ENCODE measurements around the gene CISD3. TPM values are rescaled to one million over a fixed set of nuclear protein-coding genes. Genes with fewer than 3 reads are reported as not detected.

The CISD3 gene
- total RNA-seq, 1 donor from 2014 or later: 5.9 TPM

GRCh38 chr17:38709864-38710603 lies 20.1 kb upstream of the CISD3 start:
- no peak for DNase-seq (ENCODE audit: low spot score, unreplicated experiment)
- H3K36me3 Mint-ChIP-seq (ENCODE audit: insufficient read depth): peaks cover 18% of the 10 kb centered on the region
- TF ChIP-seq CTCF (IDR thresholded peaks at IDR 0.05; ENCODE audit: unreplicated experiment): no peak
- H3K4me1 Mint-ChIP-seq (ENCODE audit: low read depth): peaks cover 26% of the 10 kb centered on the region
- no peaks in the 10 kb centered on the region for H3K9me3 Mint-ChIP-seq (ENCODE audit: low read depth)
- H3K27me3 Mint-ChIP-seq: no peaks in the 10 kb centered on the region
- H3K27ac Mint-ChIP-seq: no peak overlapping the region
- no peak overlapping the region for H3K4me3 Mint-ChIP-seq (ENCODE audit: low read depth)

- H3K4me3 Mint-ChIP-seq (ENCODE audit: low read depth): no peak overlapping the region
- H3K27ac Mint-ChIP-seq: no peak overlapping the region
- peaks cover 18% of the 10 kb centered on the region for H3K36me3 Mint-ChIP-seq (ENCODE audit: insufficient read depth)
- H3K27me3 Mint-ChIP-seq: no peaks in the 10 kb centered on the region
- no peaks in the 10 kb centered on the region for H3K9me3 Mint-ChIP-seq (ENCODE audit: low read depth)
- TF ChIP-seq CTCF (IDR thresholded peaks at IDR 0.05; ENCODE audit: unreplicated experiment): no peak
- no peak for DNase-seq (ENCODE audit: low spot score, unreplicated experiment)
- H3K4me1 Mint-ChIP-seq (ENCODE audit: low read depth): peaks cover 26% of the 10 kb centered on the region
Observed at GRCh38 chr17:38710604-38710962, 19.6 kb upstream of the CISD3 start.

GRCh38 chr17:38710985-38711384 lies 19.2 kb upstream of the CISD3 start:
- H3K27me3 Mint-ChIP-seq: no peaks in the 10 kb centered on the region

GRCh38 chr17:38711792-38712571 lies 18.2 kb upstream of the CISD3 start:
- no peaks in the 10 kb centered on the region for H3K9me3 Mint-ChIP-seq (ENCODE audit: low read depth)
- no peak for TF ChIP-seq CTCF (IDR thresholded peaks at IDR 0.05; ENCODE audit: unreplicated experiment)
- H3K27ac Mint-ChIP-seq: no peak overlapping the region
- H3K27me3 Mint-ChIP-seq: no peaks in the 10 kb centered on the region
- no peak overlapping the region for H3K4me3 Mint-ChIP-seq (ENCODE audit: low read depth)
- H3K4me1 Mint-ChIP-seq (ENCODE audit: low read depth): peaks cover 20% of the 10 kb centered on the region
- H3K36me3 Mint-ChIP-seq (ENCODE audit: insufficient read depth): peaks cover 22% of the 10 kb centered on the region
- DNase-seq (ENCODE audit: low spot score, unreplicated experiment): no peak

More at GRCh38 chr17:38710985-38711384, 19.2 kb upstream of the CISD3 start:
- TF ChIP-seq CTCF (IDR thresholded peaks at IDR 0.05; ENCODE audit: unreplicated experiment): no peak
- H3K36me3 Mint-ChIP-seq (ENCODE audit: insufficient read depth): peaks cover 20% of the 10 kb centered on the region
- no peak overlapping the region for H3K4me3 Mint-ChIP-seq (ENCODE audit: low read depth)
- H3K27ac Mint-ChIP-seq: peak overlapping the region; percentile 85
- no peaks in the 10 kb centered on the region for H3K9me3 Mint-ChIP-seq (ENCODE audit: low read depth)
- DNase-seq (ENCODE audit: low spot score, unreplicated experiment): no peak
- H3K4me1 Mint-ChIP-seq (ENCODE audit: low read depth): peaks cover 25% of the 10 kb centered on the region

GRCh38 chr17:38712593-38712992 lies 17.5 kb upstream of the CISD3 start:
- peaks cover 17% of the 10 kb centered on the region for H3K4me1 Mint-ChIP-seq (ENCODE audit: low read depth)
- H3K4me3 Mint-ChIP-seq (ENCODE audit: low read depth): no peak overlapping the region
- peaks cover 23% of the 10 kb centered on the region for H3K36me3 Mint-ChIP-seq (ENCODE audit: insufficient read depth)
- H3K27me3 Mint-ChIP-seq: no peaks in the 10 kb centered on the region
- TF ChIP-seq CTCF (IDR thresholded peaks at IDR 0.05; ENCODE audit: unreplicated experiment): no peak
- H3K9me3 Mint-ChIP-seq (ENCODE audit: low read depth): no peaks in the 10 kb centered on the region
- DNase-seq (ENCODE audit: low spot score, unreplicated experiment): no peak
- no peak overlapping the region for H3K27ac Mint-ChIP-seq

All from progenitor cell of endocrine pancreas (in vitro differentiated cells).